Left kidney (tissue), 2 donors: ENCODE data around the gene SGMS1. TPM values are rescaled to one million over a fixed set of nuclear protein-coding genes. Genes with fewer than 3 reads are reported as not detected.

Experiments
- DNase-seq: peaks from one replicate; pipeline ENCODE4 v3.0.0-alpha.2; 2013
- polyA plus RNA-seq: library from polyadenylated mRNA; unstranded; fragments of 120-200 nt; gene quantifications from one replicate; pipeline ENCODE4 v1.2.1, GENCODE V29; 2013; ENCODE audit not compliant: insufficient read length

Gene SGMS1
- polyA plus RNA-seq, 1 donor = 51.9 TPM

DNA sequence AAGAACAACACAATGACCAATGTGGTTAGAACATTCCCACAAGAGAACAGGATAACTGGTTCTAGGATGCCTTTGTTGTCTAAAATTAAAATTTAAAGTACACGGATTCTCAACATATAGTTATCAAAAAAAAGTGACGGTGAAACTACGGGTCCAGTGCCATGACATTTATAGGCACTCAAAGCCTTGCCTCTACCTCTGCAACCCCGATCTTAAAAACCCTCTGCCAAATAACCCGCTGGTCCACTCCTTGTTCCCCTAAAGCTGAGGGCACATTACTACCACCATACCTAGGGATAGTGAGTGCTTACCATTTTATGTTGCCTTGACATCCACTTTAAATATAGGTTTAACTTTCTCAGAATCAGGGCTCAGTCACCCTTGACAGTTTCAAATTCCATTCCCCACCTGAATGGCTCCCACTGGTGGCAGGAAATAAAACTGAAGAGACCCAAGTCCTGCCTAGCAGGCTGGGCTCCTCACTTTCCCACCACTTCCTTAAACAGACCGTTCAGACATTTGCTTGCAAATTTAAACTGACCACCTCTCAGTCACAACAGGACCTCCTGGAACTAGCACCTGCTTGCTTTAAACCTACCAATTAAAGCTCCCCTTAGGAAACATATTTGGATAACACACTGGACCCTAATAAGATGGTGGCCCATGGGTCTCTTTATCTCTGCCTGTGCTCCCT, 202.6 kb downstream of the SGMS1 start:
- DNase-seq = peak; percentile 58

- no peak for DNase-seq
Observed at GRCh38 chr10:50420196-50420595, 203.6 kb downstream of the SGMS1 start.

- no peak for DNase-seq
Observed at GRCh38 chr10:50419756-50420155, 204.0 kb downstream of the SGMS1 start.

DNA sequence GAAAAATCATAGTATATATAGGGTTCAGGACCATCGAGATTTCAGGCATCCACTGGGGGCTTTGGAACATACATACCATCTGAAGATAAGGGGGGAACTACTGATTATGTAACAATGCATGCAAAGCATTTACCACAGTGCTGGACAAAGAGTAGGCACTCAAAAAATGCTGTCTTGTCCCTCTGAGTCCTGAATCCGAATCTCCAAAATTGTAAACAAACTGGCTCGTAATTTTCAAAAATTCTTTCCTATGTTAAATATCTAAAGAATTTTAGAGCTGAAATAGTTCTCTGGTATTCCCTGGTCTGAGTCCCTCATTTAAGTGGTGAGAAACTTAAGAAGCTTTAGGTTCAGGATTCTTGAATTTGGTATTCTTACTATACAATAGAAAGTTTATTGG, 204.7 kb downstream of the SGMS1 start:
- DNase-seq = no peak

DNA sequence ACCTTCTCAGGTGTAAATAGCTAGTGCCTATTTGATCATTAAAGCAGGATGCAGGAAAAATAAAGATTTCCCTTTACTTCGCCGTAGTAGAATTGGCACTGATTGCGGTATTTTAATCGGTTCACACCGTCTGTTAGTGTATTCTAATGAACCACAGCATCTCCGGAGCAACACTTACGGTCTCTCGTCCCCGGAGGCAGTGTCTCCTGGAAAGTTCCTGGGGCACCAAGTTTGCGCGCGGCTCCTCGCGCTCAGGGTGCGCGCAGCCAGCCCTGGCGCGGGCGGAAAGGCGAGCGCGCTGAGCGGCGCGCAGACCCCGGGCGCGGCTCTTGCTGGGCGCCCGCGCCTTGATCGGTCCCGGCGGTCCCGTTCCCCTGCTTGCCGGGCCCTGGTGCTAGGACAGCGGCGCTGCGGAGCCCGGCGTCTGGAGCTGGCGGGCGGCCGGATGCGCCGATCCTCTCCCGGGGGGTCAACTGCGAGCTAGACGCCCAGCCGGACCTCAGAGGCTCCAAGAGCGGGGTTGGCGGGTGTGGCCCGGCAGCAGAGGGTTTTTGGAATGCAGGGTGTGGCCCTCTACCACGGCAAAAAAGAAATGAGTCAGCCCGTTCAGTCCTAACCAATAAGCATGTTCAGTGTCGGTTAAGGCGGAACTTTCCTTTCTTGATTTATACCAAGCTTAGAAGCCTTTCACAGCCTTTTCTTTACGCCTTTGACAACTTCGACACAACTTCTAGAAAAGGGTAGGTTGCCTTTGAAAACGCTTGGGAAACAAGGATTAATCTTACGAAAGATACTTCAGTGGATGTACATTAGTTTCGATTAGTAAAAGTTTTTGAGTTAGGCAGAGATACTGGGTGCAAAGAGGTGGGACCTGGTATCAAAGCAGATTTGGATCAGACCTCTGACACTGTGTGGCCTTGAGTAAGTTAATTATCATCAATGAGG, 205.6 kb downstream of the SGMS1 start:
- DNase-seq = peak; percentile 58

DNA sequence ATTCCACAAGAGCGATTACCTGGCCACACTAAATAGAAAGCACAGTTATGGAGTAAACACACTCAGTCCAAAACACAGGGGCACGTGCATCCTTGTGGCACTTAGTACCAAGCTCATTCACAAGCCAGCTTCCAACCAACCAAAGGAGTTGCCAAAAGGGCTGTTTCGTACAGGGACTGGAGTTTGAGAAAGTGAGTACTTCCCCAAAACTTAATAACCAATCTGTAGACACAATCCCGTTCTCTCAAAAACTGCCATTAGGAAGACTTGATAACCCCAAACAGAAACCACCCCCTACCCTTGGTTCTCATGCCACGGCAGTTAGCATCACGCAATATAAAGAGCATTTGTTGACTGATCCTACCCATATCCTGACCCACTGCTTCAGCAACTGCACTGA, 206.3 kb downstream of the SGMS1 start:
- DNase-seq = peak; percentile 31

- no peak for DNase-seq
Observed at GRCh38 chr10:50416881-50417280, 206.9 kb downstream of the SGMS1 start.

DNA sequence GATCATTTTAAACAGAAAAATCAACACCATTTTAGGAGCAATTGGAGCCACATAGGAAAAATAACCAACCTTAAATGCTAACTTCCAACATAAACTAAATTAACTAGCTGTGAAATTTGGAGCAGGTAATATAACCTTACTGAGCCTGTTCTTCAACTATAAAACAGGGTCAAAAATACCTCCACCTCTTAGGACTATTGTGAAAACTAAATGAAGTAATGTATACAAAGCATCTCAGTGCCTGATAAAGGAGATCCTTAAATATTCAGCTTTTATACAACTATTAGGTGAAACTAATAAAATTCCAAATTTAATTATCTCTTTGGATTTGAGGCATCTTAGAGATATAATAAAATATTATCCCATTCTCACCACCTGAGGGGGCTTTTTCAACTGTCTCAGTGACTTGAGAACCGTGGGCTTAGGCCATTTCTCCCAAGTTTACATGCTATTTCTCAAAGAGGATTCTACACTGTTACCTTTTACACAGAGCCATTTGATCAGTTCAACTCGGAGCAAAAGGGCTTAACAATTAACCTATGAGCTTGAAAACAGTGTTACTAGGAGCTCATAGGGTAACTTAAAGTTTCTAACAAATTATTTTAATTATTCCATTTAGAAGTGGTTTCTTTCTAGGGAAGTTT, 207.5 kb downstream of the SGMS1 start:
- no peak for DNase-seq

DNA sequence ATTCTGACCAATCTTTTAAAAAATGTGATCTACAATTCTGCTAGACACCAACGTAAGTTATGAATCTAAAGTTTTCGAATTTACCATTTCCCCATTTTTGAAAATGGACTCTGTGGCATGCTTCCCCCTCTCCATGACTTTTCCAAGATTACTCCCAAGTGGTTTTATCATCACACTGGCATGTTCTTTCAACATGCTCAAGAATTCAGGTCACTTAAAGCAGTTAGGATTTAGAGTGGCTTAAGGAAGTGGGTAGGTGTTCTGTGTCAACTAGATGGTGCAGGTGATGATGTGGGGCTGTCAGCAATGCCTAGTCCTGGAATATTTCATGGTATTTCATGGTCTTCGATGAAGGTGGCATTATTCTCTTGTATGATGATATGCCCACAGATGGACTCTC, 208.5 kb downstream of the SGMS1 start:
- DNase-seq = no peak

GRCh38 chr10:50410066-50410811, 213.5 kb downstream of the SGMS1 start:
- DNase-seq = no peak

DNA sequence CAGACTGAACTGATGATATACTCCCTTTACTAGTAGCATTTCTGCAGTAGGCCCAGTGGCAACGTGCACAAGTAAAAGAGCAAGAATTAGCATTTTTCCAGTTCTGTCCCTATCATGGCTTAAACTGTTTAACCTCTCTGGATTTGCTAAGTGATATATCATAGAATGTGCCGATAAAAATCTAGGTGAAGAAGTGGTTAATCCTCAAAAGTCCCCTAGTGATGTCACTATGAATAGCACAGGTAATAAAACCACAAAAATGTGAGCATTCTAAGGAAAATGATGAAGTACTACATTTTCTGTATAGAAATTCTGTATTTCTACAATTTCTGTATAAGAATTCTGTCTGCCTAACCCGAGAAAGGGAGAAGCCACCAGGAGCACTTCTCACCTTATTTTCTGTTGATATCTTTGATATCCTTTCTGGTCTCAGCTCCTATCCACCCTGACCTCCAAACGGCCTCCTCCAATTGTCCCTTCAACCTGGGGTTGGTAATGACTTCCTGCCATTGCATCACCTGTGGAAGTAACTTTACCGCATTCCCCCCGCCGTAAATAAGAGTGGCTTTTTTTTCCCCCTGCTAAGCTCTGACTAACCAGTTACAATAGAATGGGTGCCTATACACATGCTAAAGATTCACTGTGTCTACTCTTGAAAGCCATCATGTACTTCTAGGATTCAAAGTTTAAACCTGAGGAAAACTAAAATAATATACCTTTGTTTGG, 216.5 kb downstream of the SGMS1 start:
- no peak for DNase-seq

- no peak for DNase-seq
Observed at GRCh38 chr10:50406457-50407070, 217.2 kb downstream of the SGMS1 start.

GRCh38 chr10:50405723-50406122, 218.0 kb downstream of the SGMS1 start:
- DNase-seq = no peak

DNA sequence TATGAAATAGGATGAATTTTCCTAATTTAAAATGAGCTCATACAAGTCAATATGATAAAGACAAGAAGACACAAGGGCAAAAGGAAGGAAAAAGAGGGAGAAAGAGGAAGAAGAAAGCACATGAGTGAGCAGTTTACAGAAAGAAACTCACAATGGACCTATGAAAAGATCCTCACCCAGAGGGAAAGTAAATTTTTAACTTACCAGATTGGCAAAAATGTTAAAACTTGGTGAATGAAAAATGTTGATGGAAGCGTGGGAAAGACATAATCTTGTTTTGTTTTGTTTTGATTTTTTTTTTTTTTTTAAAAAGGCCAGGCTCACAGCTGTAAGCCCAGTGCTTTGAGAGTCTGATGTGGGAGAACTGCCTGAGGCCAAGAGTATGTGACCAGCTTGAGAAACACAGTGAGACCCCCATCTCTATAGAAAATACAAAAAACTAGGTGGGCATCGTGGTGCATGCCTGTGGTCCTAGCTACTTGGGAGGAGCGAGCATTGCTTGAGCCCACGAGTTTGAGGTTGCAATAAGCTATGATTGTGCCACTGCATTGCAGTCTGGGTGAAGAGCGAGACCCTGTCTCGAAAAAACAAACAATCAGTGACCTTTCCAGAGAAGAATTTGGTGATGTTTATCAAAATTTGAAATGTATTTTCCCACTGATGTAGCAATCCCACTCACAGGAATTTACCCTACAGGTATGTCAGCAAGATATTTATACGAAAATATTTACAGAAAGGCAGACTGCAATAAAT, 219.6 kb downstream of the SGMS1 start:
- DNase-seq = no peak

- no peak for DNase-seq
Observed at GRCh38 chr10:50403074-50403473, 220.7 kb downstream of the SGMS1 start.

DNA sequence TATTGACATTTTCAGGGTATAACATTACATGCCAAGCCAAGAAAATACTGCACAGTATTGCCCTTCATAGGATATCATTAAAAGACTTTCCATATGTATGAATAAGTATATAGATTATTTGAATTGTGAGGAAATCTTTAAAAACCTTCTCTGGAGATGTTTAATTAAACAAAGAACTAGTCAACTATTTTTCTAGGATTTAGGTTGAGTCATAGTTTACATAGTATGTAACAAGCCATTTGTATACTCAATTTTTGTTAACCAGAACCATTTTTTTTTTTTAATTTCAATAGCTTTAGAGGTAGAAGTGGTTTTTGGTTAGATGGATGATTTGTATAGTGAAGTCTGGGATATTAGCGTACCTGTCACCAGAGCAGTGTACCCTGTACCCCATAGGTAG, 221.3 kb downstream of the SGMS1 start:
- no peak for DNase-seq

DNA sequence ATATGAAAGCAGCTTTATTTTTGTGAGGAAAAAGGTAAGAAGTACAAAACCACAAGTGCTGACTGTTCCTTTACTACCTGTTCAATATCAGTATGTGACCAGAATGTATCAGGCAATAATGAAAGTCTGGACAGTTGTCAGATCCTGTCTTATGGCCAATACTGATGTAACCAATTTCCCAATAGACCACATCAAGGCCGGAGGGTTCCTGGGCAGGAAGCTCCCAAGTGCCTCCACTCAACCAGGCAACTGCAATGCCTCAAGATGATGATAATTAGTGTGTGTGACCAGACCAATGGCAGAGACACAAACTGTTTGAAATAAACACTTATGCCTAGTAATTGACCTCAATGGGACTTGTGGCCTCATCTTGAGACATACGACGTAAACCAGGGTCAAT, 223.1 kb downstream of the SGMS1 start:
- DNase-seq = no peak

GRCh38 chr10:50398823-50399222, 224.9 kb downstream of the SGMS1 start:
- DNase-seq = no peak

DNA sequence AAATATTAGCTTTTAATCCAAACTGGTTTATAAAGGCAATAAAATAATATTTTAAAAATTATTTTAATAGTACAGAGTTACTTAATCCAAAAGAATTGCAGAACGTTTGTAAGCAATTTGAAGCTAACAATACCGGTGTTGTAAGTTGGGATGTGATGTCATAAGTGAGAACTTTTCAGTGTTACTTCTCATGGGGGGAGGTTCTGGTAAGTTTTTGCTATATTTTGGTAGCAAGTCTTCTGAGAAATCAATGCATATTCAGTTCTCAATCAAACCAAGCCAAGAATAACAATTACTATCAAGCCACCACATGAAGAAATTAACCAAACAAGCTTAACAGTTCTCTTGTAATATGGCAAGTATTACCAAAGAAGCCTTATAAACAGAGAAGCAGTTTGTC, 225.4 kb downstream of the SGMS1 start:
- no peak for DNase-seq
